ENCODE data around the gene SLIT1. TPM values are rescaled to one million over a fixed set of nuclear protein-coding genes. Genes with fewer than 3 reads are reported as not detected.

SLIT1 gene
- total RNA-seq, 4 donors from 2014 or later: 0.04 to 0.13 TPM; not detected in 2

DNA sequence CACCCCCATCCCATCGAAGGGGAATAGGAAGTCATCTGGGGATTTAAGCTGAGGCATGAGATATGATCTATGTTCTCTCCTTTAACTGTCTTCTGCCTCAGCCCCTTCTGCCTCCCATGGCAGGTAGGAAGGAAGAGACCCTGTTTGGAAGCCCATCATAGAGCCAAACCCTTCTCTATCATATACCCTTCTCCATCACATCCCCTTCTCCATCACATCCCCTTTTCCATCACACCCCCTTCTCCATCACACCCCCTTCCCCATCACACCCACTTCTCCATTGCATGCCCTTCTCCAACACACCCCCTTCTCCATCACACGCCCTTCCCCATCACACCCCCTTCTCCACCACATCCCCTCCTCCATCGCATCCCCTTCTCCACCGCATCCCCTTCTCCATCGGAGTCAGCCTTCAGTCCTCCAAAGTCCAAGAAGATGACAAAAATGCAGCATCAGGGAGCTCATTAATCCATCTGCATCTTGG, 7.2 kb upstream of the SLIT1 start:
- no peaks in the 10 kb centered on the region for H3K9me3 ChIP-seq
- H3K27me3 ChIP-seq: peaks cover 66% of the 10 kb centered on the region
- H3K4me1 ChIP-seq: peaks cover 0 to 10% (median 0%) of the 10 kb centered on the region in 3 donors
- no peak for TF ChIP-seq POLR2AphosphoS5 (IDR thresholded peaks at IDR 0.05)
- TF ChIP-seq POLR2A (IDR thresholded peaks at IDR 0.05): no peak
- TF ChIP-seq, protein P1, sequence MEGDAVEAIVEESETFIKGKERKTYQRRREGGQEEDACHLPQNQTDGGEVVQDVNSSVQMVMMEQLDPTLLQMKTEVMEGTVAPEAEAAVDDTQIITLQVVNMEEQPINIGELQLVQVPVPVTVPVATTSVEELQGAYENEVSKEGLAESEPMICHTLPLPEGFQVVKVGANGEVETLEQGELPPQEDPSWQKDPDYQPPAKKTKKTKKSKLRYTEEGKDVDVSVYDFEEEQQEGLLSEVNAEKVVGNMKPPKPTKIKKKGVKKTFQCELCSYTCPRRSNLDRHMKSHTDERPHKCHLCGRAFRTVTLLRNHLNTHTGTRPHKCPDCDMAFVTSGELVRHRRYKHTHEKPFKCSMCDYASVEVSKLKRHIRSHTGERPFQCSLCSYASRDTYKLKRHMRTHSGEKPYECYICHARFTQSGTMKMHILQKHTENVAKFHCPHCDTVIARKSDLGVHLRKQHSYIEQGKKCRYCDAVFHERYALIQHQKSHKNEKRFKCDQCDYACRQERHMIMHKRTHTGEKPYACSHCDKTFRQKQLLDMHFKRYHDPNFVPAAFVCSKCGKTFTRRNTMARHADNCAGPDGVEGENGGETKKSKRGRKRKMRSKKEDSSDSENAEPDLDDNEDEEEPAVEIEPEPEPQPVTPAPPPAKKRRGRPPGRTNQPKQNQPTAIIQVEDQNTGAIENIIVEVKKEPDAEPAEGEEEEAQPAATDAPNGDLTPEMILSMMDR (IDR thresholded peaks at IDR 0.05): no peak
- no peak for TF ChIP-seq EP300 (IDR thresholded peaks at IDR 0.05)
- no peak overlapping the region for H3K27ac ChIP-seq
- 92 to 94% methylated on average over 2 to 5 of the region's 5 CpGs for WGBS, 2 donors (ENCODE audit: low coverage in 1 of 2)
- H3K4me3 ChIP-seq: no peak overlapping the region
- H3K36me3 ChIP-seq: no peaks in the 10 kb centered on the region
- no peak for ATAC-seq

DNA sequence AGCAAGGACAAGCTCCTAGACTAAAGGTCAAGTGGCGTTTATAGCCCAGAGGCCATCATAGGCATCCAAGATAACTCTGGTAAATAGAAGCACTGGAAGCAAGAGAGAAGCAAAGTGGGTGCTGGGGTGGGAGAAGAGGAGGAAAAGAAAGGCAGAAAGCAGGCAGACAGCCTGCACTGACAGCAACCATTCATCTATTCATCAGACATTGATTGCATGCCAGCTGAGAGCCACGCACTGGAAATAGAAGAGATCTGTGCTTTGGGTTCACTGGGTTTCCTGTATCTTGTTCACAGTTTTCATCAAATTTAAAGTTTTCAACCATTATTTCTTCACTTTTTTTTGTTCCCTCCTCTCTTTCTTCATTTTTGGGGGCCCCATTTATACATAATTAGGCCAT, 4.7 kb upstream of the SLIT1 start:
- TF ChIP-seq, protein P1 (IDR thresholded peaks at IDR 0.05): no peak
- no peak for TF ChIP-seq POLR2AphosphoS5 (IDR thresholded peaks at IDR 0.05)
- TF ChIP-seq POLR2A (IDR thresholded peaks at IDR 0.05): no peak
- no peak for TF ChIP-seq EP300 (IDR thresholded peaks at IDR 0.05)
- no peaks in the 10 kb centered on the region for H3K9me3 ChIP-seq
- H3K36me3 ChIP-seq: no peaks in the 10 kb centered on the region
- peaks cover 76% of the 10 kb centered on the region for H3K27me3 ChIP-seq
- WGBS, 2 donors (ENCODE audit: low coverage in 1 of 2): 86 to 100% methylated on average over 1 to 2 of the region's 2 CpGs
- H3K4me1 ChIP-seq: peaks cover 0 to 9% (median 5%) of the 10 kb centered on the region in 3 donors
- no peak overlapping the region for H3K27ac ChIP-seq
- H3K4me3 ChIP-seq: no peak overlapping the region
- no peak for ATAC-seq

DNA sequence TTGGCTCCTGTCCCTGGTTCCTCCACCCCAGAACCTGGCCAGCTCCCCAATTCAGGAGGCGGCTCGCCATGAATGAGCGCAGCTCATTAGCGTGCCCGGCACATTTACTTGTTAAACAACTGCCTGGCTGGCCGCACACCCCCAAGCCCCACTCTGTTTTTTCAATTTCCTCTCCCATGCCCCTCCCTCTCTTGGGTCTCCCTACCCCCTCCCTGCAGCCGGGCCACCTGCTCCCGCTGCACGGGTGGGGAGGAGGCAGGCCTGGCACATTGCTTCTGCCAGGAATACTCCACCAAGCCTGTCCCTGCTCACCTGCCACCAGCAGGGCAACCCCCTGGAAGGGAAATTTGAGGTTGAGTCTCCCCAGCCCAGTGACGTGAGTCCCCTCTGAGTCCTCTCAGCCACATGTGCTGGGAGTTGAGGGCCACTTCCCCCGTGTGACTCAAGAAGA, 2.5 kb upstream of the SLIT1 start:
- Histone ChIP-seq H3K9me3 (no peaks in the 10 kb centered on the region), H3K27me3 (peaks cover 76% of the 10 kb centered on the region), H3K27ac (no peak overlapping the region), H3K36me3 (no peaks in the 10 kb centered on the region), H3K4me3 (no peak overlapping the region), H3K4me1 (peaks cover 0 to 13% (median 7%) of the 10 kb centered on the region in 3 donors)
- no peak for ATAC-seq
- 82 to 93% methylated on average over 6 to 7 of the region's 11 CpGs for WGBS, 2 donors (ENCODE audit: low coverage in 1 of 2)
- TF ChIP-seq, protein P1 (IDR thresholded peaks at IDR 0.05): no peak
- TF ChIP-seq EP300 (IDR thresholded peaks at IDR 0.05) (no peak), POLR2A (IDR thresholded peaks at IDR 0.05) (no peak), POLR2AphosphoS5 (IDR thresholded peaks at IDR 0.05) (no peak)

DNA sequence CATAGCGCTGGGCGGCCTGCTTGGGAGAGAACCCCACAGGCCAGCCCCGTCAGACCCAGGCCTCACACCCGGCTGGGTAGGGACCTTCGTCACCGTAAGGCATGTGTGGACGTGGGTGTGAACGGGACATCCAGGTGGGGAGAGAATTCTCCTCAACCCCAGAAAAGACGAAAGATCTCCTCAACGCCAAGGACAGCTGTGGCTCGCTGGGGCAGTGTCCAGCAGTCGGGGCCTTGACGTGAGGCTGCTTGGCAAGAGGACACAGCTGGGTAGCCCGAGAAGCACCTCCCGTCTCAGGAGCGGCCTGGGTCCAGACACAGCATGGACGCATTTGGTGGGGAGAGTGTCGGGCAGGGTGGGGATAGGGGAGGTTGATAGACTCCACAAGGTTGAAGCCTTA, 1.2 kb upstream of the SLIT1 start:
- Histone ChIP-seq H3K4me3 (no peak overlapping the region), H3K4me1 (peaks cover 0 to 13% (median 7%) of the 10 kb centered on the region in 3 donors), H3K9me3 (no peaks in the 10 kb centered on the region), H3K27me3 (peaks cover 66% of the 10 kb centered on the region), H3K36me3 (no peaks in the 10 kb centered on the region), H3K27ac (no peak overlapping the region)
- TF ChIP-seq POLR2AphosphoS5 (IDR thresholded peaks at IDR 0.05) (no peak), POLR2A (IDR thresholded peaks at IDR 0.05) (no peak), EP300 (IDR thresholded peaks at IDR 0.05) (no peak)
- TF ChIP-seq, protein P1 (IDR thresholded peaks at IDR 0.05): no peak
- no peak for ATAC-seq
- WGBS, 2 donors (ENCODE audit: low coverage in 1 of 2): 56 to 96% methylated on average over 4 to 5 of the region's 18 CpGs

DNA sequence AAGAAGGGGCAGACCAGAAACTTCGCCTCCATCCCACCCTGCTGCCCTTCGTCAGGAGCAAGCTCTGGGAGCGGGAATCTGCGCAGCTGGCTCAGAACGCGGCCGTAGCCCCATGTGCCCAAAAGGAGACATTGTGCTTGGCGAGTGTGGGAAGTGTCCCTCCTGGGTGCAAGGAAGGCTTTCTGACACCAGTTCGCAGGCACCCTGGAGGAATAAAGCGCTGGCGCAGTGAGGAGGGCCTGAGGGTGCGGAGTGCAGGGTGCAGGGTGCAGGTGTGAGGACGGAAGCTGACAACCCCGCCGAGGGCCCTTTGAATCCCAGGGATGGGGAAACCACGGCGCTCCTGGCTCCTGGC, 811 bp downstream of the SLIT1 start:
- Histone ChIP-seq H3K4me1 (peaks cover 0 to 14% (median 7%) of the 10 kb centered on the region in 3 donors), H3K27ac (no peak overlapping the region), H3K27me3 (peaks cover 61% of the 10 kb centered on the region), H3K4me3 (no peak overlapping the region), H3K9me3 (no peaks in the 10 kb centered on the region), H3K36me3 (no peaks in the 10 kb centered on the region)
- WGBS, 2 donors (ENCODE audit: low coverage in 1 of 2): 29 to 36% methylated on average over 3 to 7 of the region's 17 CpGs
- no peak for ATAC-seq
- no peak for TF ChIP-seq POLR2AphosphoS5 (IDR thresholded peaks at IDR 0.05)
- no peak for TF ChIP-seq EP300 (IDR thresholded peaks at IDR 0.05)
- TF ChIP-seq, protein P1 (IDR thresholded peaks at IDR 0.05): no peak
- no peak for TF ChIP-seq POLR2A (IDR thresholded peaks at IDR 0.05)
